GM23338 (cell line): ENCODE results near the gene CYBA. TPM values are rescaled to one million over a fixed set of nuclear protein-coding genes. Genes with fewer than 3 reads are reported as not detected.

Source experiments
- ATAC-seq: fragments of 200-7000 bp; cut with Tn5 transposase; 3 replicates; pipeline ENCODE4 v1.9.1; 2020
- DNase-seq: peaks from one replicate; pipeline ENCODE4 v3.0.0-alpha.2; 2015; ENCODE audit warnings: low spot score
- H2AFZ ChIP-seq: fragments of 200-600 bp; sonication (generic); 2 replicates; pipeline ENCODE4 v1.8.0; 2016; ENCODE audit warnings: antibody characterized with exemption, mild to moderate bottlenecking, moderate library complexity
- H3F3A ChIP-seq: fragments of 200-600 bp; sonication (generic); replicated peaks from 2 replicates; pipeline ENCODE4 v1.8.0; 2017; ENCODE audit warnings: antibody characterized with exemption, mixed run types, low read depth
- H3K27ac ChIP-seq: fragments of 200-600 bp; sonication (generic); 2 replicates; pipeline ENCODE4 v1.6.1; 2016; ENCODE audit warnings: low read depth
- H3K27me3 ChIP-seq: fragments of 200-600 bp; sonication (generic); 2 replicates; pipeline ENCODE4 v1.8.0; 2016; ENCODE audit warnings: mild to moderate bottlenecking, mixed run types, moderate library complexity; ENCODE audit not compliant: insufficient read depth
- H3K36me3 ChIP-seq: fragments of 200-600 bp; sonication (generic); 2 replicates; pipeline ENCODE4 v1.8.0; 2016; ENCODE audit warnings: mild to moderate bottlenecking; ENCODE audit not compliant: insufficient read depth
- H3K4me1 ChIP-seq: fragments of 200-600 bp; sonication (generic); 2 replicates; pipeline ENCODE4 v1.8.0; 2016; ENCODE audit warnings: mild to moderate bottlenecking, moderate library complexity; ENCODE audit not compliant: insufficient read depth
- H3K4me2 ChIP-seq: fragments of 200-600 bp; sonication (generic); 2 replicates; pipeline ENCODE4 v1.7.1; 2017; ENCODE audit warnings: mixed run types
- H3K4me3 ChIP-seq: fragments of 200-600 bp; sonication (generic); 2 replicates; pipeline ENCODE4 v1.6.1; 2016; ENCODE audit warnings: mixed run types
- H3K79me2 ChIP-seq: fragments of 200-600 bp; sonication (generic); replicated peaks from 2 replicates; pipeline ENCODE4 v1.8.0; 2017; ENCODE audit warnings: mild to moderate bottlenecking; ENCODE audit not compliant: insufficient read depth
- H3K9me2 ChIP-seq: fragments of 200-600 bp; sonication (generic); 2 replicates; pipeline ENCODE4 v1.8.0; 2017; ENCODE audit not compliant: insufficient read depth
- H4K20me1 ChIP-seq: fragments of 200-600 bp; sonication (generic); replicated peaks from 2 replicates; pipeline ENCODE4 v1.8.0; 2017; ENCODE audit warnings: mild to moderate bottlenecking; ENCODE audit not compliant: insufficient read depth
- H3K27ac Mint-ChIP-seq: 2 replicates; pipeline ENCODE4 v1.8.0; 2020; ENCODE audit warnings: inconsistent platforms, mild to moderate bottlenecking, moderate library complexity, mixed read lengths
- H3K27me3 Mint-ChIP-seq: 3 replicates; pipeline ENCODE4 v1.8.0; 2022; ENCODE audit warnings: low read depth, mild to moderate bottlenecking, moderate library complexity, mixed read lengths, inconsistent platforms; ENCODE audit not compliant: insufficient read depth, poor library complexity
- H3K36me3 Mint-ChIP-seq: 3 replicates; pipeline ENCODE4 v1.8.0; 2021; ENCODE audit warnings: low read depth, mild to moderate bottlenecking, inconsistent platforms, moderate library complexity, mixed read lengths
- H3K4me1 Mint-ChIP-seq: 3 replicates; pipeline ENCODE4 v1.8.0; 2020; ENCODE audit warnings: mild to moderate bottlenecking, inconsistent platforms, mixed read lengths
- H3K4me3 Mint-ChIP-seq: 3 replicates; pipeline ENCODE4 v1.8.0; 2021; ENCODE audit warnings: moderate library complexity, mild to moderate bottlenecking, inconsistent platforms, mixed read lengths
- H3K9me3 Mint-ChIP-seq: 3 replicates; pipeline ENCODE4 v1.8.0; 2020; ENCODE audit warnings: moderate library complexity, mild to moderate bottlenecking, inconsistent platforms, mixed read lengths
- CTCF ChIP-seq, 2 experiments: fragments of 200-600 bp in 1 of 2; sonication (generic) in 1 of 2; conservative IDR thresholded peaks; 2 replicates each; pipeline versions ENCODE4 v1.5.1 to v1.6.1; 2016 to 2017; ENCODE audit warnings: antibody characterized with exemption in 2 of 2, low read depth in 2 of 2, mild to moderate bottlenecking in 2 of 2, moderate library complexity in 1 of 2
- ETS1 ChIP-seq: IDR thresholded peaks from 2 replicates; pipeline ENCODE4 v1.6.1; 2016; ENCODE audit warnings: antibody characterized with exemption
- EZH2 ChIP-seq: fragments of 200-600 bp; sonication (generic); IDR thresholded peaks from one replicate; pipeline ENCODE4 v1.8.0; 2017; ENCODE audit warnings: antibody characterized with exemption, mild to moderate bottlenecking, low read depth; ENCODE audit not compliant: unreplicated experiment
- EZH2phosphoT487 ChIP-seq: fragments of 200-600 bp; sonication (generic); IDR thresholded peaks from one replicate; pipeline ENCODE4 v1.8.1; 2018; ENCODE audit warnings: antibody characterized with exemption; ENCODE audit not compliant: unreplicated experiment
- JUNB ChIP-seq: IDR thresholded peaks from one replicate; pipeline ENCODE4 v1.6.1; 2016; ENCODE audit warnings: antibody characterized with exemption; ENCODE audit not compliant: unreplicated experiment
- NANOG ChIP-seq: IDR thresholded peaks from 2 replicates; pipeline ENCODE4 v1.6.1; 2016; ENCODE audit warnings: antibody characterized with exemption, borderline replicate concordance
- POLR2AphosphoS5 ChIP-seq: IDR thresholded peaks from 2 replicates; pipeline ENCODE4 v1.6.1; 2016; ENCODE audit warnings: antibody characterized with exemption, low read depth
- ZNF114 ChIP-seq: fragments of 250-450 bp; sonication (Bioruptor Pico); IDR thresholded peaks from 2 replicates; pipeline ENCODE4 v1.5.0; 2020; ENCODE audit warnings: mild to moderate bottlenecking, moderate library complexity
- ZNF331 ChIP-seq: fragments of 250-450 bp; sonication (Bioruptor Pico); IDR thresholded peaks from 2 replicates; pipeline ENCODE4 v1.5.0; 2020; ENCODE audit warnings: low read depth, mild to moderate bottlenecking, moderate library complexity
- ZNF462 ChIP-seq: fragments of 250-450 bp; sonication (Bioruptor Pico); IDR thresholded peaks from 2 replicates; pipeline ENCODE4 v1.5.0; 2020; ENCODE audit warnings: mild to moderate bottlenecking, moderate library complexity
- polyA plus RNA-seq: library from polyadenylated mRNA; unstranded; fragments of >200 nt; fragmentation: Nextera tagmentation; extraction: Ambion mirVana; gene quantifications from 2 replicates; pipeline ENCODE4 v1.2.1, GENCODE V29; 2016
- total RNA-seq: library from RNA; depleted of rRNA; stranded (reverse); fragments of >200 nt; shearing (Covaris generic); gene quantifications from 2 replicates; pipeline ENCODE4 v1.2.3, GENCODE V29; 2014

CYBA gene
- total and polyA plus RNA-seq, 2 experiments from 2014 or later = 275 to 281 TPM

GRCh38 chr16:88627531-88628411 lies 23.1 kb downstream of the CYBA start (continued):
- TF ChIP-seq ZNF462 (CRISPR knock-in tag) = no peak
- TF ChIP-seq ZNF114 (CRISPR knock-in tag) = no peak
- no peak for TF ChIP-seq NANOG
- TF ChIP-seq JUNB = no peak
- no peak for TF ChIP-seq CTCF (conservative IDR thresholded peaks at IDR 0.05; ENCODE audit: low read depth in 2 of 2)

- Histone ChIP-seq H3K4me1 (peaks cover 3% of the 10 kb centered on the region; the same call in 1 of the 2 replicates), H3K36me3 (peaks cover 13% of the 10 kb centered on the region; the same call in 1 of the 2 replicates), H3F3A (no peaks in the 10 kb centered on the region; the same call in 1 of the 2 replicates), H3K4me2 (no peak overlapping the region), H3K27me3 (no peaks in the 10 kb centered on the region), H3K27ac (0 out of 2 replicates have a peak overlapping the region, but pooled peaks have one; percentile 39), H3K9me2 (no peaks in the 10 kb centered on the region), H3K79me2 (no peaks in the 10 kb centered on the region), H4K20me1 (0 out of 2 replicates have a peak, but pooled peaks cover 5% of the 10 kb centered on the region), H2AFZ (no peak overlapping the region), H3K4me3 (no peak overlapping the region)
- Mint-ChIP-seq H3K27me3 (peaks cover 14% of the 10 kb centered on the region), H3K9me3 (no peaks in the 10 kb centered on the region), H3K4me1 (peaks cover 19% of the 10 kb centered on the region), H3K36me3 (peaks cover 57% of the 10 kb centered on the region), H3K4me3 (no peak overlapping the region), H3K27ac (no peak overlapping the region)
- ATAC-seq (no peak), DNase-seq (no peak)
- TF ChIP-seq ZNF114 (CRISPR knock-in tag) (no peak), CTCF (conservative IDR thresholded peaks at IDR 0.05; ENCODE audit: low read depth in 2 of 2) (no peak), EZH2 (no peak), ETS1 (no peak), EZH2phosphoT487 (no peak), JUNB (no peak), POLR2AphosphoS5 (no peak), ZNF331 (CRISPR knock-in tag) (no peak)
Measured at GRCh38 chr16:88626646-88627045, 24.2 kb downstream of the CYBA start.
